Fibroblast of villous mesenchyme (primary cell): Measurements from ENCODE around the gene PRDM15. TPM values are rescaled to one million over a fixed set of nuclear protein-coding genes. Genes with fewer than 3 reads are reported as not detected.

Source experiments
- DNase-seq: peaks from one replicate; pipeline ENCODE4 v3.0.0-alpha.2; 2010; ENCODE audit warnings: low read depth
- H3K4me3 ChIP-seq: 2 replicates; pipeline ENCODE4 v1.5.1; 2011; ENCODE audit warnings: low read depth, mild to moderate bottlenecking, low read length
- total RNA-seq: library from RNA; depleted of rRNA; stranded (reverse); fragments of >200 nt; gene quantifications from 2 replicates; pipeline ENCODE4 v1.2.3, GENCODE V29; 2012
- TF ChIP-seq, protein P1 (sequence below): IDR thresholded peaks from 2 replicates; pipeline ENCODE4 v1.5.1; 2012; ENCODE audit warnings: low read depth, mild to moderate bottlenecking, low read length; ENCODE audit not compliant: insufficient read depth

The PRDM15 gene
- total RNA-seq, 1 donor: 5.2 TPM

DNA sequence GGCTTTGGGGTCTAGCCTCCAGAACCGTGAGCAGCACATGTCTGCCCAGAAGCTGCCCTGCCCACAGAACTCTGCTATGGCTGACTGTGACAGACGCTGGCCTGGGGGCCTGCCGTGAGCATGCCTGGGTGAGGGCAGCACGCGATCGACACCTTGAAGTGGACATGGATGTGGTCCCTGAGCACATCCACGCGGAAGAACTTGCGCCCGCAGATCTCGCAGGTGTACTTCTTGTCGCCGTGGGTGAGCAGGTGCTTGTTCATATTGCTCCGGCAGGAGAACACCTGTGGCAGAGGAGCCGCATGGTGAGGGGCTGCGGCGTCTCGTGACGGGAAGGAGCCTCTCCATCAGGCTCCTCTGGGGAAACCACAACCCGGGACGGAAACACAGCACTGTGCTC lies 56.0 kb downstream of the PRDM15 start:
- TF ChIP-seq, protein P1, sequence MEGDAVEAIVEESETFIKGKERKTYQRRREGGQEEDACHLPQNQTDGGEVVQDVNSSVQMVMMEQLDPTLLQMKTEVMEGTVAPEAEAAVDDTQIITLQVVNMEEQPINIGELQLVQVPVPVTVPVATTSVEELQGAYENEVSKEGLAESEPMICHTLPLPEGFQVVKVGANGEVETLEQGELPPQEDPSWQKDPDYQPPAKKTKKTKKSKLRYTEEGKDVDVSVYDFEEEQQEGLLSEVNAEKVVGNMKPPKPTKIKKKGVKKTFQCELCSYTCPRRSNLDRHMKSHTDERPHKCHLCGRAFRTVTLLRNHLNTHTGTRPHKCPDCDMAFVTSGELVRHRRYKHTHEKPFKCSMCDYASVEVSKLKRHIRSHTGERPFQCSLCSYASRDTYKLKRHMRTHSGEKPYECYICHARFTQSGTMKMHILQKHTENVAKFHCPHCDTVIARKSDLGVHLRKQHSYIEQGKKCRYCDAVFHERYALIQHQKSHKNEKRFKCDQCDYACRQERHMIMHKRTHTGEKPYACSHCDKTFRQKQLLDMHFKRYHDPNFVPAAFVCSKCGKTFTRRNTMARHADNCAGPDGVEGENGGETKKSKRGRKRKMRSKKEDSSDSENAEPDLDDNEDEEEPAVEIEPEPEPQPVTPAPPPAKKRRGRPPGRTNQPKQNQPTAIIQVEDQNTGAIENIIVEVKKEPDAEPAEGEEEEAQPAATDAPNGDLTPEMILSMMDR: no peak
- H3K4me3 ChIP-seq: no peak overlapping the region
- no peak for DNase-seq

DNA sequence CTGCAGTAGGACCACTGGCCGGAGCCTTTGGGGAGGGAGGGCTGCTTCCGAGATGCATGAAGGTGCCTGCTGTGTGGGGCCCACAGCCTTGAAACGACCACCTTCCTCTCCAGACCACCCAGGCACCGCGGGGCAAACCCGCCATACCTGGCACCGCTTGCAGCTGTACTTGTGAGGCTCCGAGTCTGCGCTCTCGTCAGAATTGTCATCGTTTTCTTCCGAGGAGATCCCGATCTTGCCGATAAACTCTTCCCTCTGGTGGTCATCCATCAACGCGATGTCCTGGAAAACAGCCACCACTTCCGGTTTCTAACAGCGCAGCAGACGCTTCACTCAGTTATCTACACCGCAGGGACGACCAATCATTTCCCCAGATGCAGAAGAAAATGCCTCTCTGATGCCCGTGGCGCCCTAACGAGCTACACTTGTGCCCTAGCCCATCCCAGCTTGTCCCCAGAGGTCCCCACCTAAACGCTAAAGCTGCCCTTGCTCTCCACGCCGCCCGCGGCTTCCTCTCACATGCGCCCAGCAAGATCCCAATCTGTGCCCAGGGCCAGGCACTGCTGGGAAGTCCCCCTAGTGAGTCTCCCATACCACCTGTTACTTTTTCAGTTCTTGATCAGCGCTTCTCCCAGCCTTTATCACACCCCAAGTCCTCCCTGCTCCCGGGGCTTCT lies 57.2 kb downstream of the PRDM15 start:
- TF ChIP-seq, protein P1: no peak
- no peak overlapping the region for H3K4me3 ChIP-seq
- DNase-seq: no peak

DNA sequence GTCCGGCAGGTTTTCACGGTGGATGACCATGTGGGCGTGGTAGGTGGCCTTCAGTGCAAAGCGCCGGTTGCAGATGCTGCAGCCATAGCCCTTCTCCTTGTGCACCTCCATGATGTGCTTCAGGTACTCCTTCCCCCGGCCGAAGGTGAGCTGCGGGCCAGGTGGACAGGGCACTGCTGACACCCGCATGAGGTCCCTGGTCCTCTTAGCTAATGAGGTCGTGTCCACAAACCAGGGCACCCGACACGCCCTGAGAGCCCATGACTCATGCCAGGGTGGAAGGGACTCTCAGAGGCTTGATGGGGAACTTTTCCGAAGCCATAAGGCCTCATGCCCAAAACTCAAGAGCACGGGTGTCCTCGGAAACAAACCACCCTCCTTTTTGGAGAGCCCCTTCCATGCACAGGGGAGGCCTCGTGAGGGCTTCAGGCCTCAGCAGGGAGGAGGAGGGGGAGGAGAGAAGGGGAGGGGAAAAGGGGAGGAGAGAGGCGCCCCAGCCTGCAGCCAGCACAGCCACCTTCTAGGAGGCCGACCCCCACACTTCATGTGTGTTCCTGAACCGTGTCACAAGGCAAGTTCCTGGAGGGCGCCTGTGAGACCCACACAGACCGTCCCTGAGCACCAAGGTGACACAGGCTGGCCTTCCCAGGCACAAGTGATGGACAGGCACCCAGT lies 57.9 kb downstream of the PRDM15 start:
- TF ChIP-seq, protein P1: no peak
- DNase-seq: no peak
- H3K4me3 ChIP-seq: no peak overlapping the region

DNA sequence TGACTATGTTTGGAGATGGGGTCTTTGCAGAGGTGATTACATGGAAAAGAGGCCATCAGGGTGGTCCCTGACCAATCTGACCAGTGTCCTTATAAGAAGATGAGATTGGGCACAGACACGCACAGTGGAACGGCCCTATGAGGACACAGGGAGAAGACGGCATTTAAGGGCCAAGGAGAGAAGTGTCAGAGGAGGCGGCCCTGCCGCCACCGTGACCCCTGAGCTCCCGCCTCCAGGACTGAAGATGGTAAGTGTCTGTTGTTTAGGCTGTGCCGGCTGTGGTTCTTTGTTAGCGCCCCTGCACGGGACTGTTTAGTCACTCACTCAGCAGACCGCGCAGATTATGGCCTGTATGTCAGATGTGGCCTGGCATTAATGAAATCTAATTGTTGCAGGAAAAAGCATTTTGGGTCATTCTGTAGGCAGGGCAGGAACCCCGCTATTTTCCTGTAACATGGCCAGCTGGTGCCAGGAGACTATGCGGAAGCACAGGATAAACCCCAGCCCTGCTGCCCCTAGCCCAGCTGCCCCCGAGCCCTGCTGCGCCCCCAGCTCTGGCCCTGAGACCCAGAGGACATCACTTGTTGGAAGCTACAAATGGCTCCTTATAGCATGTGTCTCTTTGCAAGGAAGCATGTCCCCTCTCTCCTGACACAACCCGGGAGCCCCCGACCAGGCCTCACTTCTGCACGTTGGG lies 58.6 kb downstream of the PRDM15 start:
- TF ChIP-seq, protein P1: no peak
- no peak overlapping the region for H3K4me3 ChIP-seq
- no peak for DNase-seq

DNA sequence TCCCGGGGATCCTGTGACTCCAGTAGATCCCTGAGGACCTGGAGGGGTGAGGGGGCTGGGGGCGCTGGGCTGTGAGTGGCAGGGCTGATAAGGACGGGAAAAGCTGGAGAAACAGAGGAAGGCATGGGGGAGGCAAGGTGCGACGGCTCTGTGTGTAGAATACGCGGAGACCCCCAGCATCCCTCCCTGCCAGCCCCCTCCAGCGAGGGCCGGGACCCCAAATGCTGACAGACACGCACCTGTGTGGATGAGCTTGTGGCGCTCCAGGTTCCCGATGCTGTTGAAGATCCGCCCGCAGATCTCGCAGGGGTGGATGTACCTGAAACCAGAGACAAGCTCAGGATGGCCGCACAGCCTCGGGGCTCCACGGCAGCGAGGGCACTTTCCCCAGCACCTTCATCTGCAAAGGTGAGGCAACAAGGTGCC lies 59.3 kb downstream of the PRDM15 start:
- TF ChIP-seq, protein P1: no peak
- no peak for DNase-seq
- no peak overlapping the region for H3K4me3 ChIP-seq

DNA sequence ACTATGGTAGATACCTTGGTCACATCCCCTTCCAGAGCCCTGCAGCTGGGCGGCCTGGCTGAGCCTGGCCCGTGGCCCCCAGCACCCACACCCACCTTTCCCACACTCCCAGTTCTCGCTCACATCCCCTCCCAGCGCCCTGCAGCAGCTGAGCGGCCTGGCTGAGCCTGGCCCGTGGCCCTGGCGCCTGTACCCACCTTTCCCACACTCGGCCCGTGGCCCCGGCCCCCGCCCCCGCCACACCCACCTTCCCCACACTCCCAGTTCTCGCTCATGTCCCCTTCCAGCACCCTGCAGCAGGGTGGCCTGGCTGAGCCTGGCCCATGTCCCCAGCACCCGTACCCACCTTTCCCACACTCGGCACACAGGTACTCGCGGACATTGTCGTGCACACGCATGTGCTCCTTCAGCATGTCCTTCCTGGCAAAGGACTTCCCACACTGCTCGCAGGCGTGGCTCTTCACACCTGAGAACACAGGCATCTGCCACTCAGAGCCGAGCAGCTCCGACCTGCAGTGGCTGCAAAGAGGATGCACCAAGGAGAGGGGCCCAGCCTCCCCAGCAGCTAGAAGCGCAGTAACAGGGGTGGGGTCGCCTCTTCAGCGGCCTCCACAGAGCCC lies 59.8 kb downstream of the PRDM15 start:
- no peak for DNase-seq
- H3K4me3 ChIP-seq: no peak overlapping the region
- TF ChIP-seq, protein P1: no peak
